Peyer's patch (tissue), 4 donors: ENCODE data around the gene TCTN1.

Source experiments
- CTCF ChIP-seq, 6 experiments: fragments of 450-650 bp in 4 of 6; fragments of 200-600 bp in 2 of 6; sonication (generic) in 1 of 6; IDR thresholded peaks; one replicate each; pipeline ENCODE4 v1.5.1; 2017 to 2019; ENCODE audit warnings: antibody characterized with exemption in 6 of 6, mild to moderate bottlenecking in 3 of 6, moderate library complexity in 1 of 6
- POLR2A ChIP-seq, 2 donors: fragments of 450-650 bp; IDR thresholded peaks; one replicate each; pipeline ENCODE4 v1.5.1; 2017; ENCODE audit warnings: antibody characterized with exemption in 2 of 2, mild to moderate bottlenecking in 2 of 2, moderate library complexity in 2 of 2

DNA sequence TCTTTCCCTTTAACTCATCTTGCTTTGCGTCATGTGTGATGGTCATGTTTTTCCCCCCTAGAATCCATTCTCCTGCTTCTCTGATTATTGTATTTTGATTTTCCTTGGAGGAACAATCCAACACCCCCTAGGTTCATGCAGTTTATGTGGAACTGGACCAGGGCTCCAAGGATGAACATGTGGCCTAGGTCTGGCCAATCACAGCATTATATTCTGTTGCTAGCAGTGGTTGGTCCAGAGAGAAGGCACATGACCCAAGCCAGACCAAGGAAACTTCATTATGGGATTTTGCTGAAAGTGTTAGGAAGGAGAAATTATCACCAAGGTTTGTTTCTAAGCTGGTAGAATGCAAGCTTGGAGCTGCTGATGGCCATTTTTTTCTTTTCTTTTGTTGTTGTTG, 23.9 kb upstream of the TCTN1 start:
- TF ChIP-seq CTCF (IDR thresholded peaks at IDR 0.05): no peak
- no peak for TF ChIP-seq POLR2A (IDR thresholded peaks at IDR 0.05)
